Stimulated activated CD4-positive, alpha-beta T cell treated with anti-CD3 and anti-CD28 coated beads, Interleukin-4, amount 100 ng/mL, for 24 hours (primary cell): ENCODE results near the gene IRS2.

Experiments
- DNase-seq: peaks from one replicate; pipeline ENCODE4 v3.0.0-alpha.2; 2020

Gene IRS2

DNA sequence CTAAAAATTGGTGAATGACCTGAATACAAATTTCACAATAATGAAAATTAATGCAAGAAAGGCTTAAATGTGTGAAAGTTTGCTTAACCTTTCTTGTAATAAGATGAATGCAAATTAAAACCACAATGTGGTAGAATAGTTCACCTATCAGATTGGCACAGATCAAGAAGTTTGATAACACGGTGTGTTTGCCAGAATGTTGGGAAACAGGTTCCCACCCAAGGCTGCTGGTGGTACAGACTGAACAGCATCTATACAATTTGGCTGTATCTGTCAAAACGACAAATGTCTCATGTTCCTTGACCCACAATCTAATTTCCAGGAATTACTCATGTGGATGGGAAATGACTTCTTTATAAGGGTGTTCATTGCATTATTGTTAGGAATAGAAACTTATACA, 8.6 kb upstream of the IRS2 start:
- no peak for DNase-seq

DNA sequence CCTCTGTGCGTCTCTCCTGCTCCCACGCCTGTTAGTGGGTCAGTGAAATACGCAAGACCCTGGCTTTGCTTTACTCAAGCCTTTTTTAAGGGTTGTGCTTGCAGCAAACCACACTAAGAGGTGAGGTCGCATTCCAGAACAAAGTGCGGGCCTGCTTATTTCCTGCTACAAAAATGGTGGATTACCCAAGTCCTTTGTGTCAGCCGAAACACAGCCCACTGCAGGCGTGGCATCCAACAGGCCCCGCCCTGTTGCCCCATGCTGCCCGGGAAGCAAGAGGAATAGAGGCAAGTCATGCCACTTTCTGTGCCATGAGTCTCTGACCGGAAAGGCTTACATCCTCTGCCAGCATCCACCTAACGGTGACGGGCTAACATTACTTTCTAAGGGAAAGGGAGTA, 7.7 kb upstream of the IRS2 start:
- DNase-seq: no peak

DNA sequence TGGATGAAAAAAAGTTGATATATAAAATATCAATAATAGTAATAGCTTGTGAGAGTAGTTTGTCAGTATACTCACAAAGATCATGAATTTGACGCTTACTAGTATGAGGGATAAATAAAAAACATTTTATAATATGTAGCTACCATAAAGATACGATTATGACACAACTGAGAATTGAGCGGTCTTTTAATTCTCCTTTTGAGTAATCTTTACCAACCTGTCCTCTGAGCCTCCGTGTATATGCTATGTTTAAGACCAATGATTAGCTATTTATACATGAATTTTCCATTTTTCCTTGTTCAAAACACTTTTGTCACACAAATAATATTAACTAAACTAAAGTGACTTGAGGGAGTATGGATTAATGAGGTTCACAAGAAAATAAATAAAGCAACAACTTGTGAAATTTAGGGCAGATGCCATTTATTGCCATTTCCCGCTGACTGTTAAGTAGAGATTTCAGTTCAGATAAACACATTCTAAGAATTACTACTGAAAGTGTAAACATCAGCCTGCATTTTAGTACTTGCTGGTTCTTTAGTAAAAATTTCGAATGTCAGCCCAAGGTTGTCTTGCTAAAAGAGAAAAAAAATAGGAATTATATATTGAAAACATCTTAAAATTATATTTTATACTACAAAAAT, 6.2 kb upstream of the IRS2 start:
- no peak for DNase-seq

DNA sequence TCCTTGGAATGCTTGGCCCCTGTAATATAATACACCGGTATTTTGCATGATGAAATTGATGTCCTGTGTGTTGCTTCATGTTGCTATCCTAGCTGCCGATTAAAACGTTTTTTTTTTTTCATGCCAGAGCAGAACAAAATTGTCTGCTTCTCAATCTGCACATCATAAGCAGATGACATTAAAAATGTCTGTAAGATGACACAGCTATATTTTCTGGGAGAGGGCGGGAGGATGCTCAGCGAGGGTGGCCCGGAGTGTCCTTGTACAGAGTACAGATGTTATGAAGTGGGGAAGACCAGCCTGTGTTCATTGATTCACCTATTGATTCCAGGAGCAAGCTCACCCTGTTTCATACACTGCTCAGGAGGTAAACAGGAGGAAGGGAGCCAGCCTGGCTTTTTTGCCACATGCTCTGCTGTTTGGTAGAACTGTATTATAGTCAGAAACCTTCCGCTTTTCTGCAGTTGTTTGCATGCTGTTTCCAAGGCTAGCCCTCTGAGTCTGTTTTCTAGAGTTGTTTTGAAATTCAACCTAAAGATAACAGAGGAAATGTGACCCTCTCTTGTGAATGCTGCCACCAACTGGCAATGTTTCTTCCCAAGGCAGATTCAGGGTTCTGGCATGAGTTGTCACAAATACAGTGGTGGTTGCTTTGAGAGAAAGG, 4.7 kb upstream of the IRS2 start:
- no peak for DNase-seq

DNA sequence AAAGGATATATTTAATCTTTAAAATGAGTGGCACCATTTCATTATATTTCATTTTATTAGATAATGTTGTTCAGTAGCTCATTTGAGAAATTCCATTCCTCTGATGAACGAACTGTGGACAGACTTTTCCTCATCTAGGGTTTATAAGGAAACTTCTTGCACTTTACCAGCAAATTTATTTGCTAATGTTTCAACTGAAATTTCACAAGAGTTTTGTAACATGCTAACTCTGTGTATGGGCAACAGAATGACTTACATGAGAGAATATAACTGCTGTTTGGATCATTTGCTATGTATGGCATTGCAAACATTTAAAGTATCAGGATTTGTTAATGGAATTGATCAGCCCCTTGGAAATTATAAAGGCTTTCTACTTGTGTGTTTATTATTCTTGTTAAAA, 3.7 kb upstream of the IRS2 start:
- no peak for DNase-seq

DNA sequence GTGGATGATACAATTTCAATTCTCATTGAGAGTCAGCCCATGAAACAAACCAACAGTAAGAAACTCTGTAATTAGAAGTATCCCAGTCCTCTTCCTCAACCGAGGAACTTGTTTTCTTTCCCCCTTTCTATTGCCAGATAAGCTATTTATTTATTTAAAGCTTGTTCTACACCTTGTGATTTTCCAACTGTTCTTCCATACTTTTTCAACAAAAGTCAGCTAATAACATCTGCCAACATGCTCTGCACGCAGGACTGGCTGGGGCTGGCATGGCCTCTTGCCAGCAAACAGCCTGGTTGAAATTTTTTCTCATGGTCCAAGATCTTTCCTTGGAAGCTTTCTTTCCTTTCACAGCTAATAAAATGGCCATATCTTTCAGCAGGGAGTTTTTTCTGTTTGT, 2.9 kb upstream of the IRS2 start:
- DNase-seq: no peak

DNA sequence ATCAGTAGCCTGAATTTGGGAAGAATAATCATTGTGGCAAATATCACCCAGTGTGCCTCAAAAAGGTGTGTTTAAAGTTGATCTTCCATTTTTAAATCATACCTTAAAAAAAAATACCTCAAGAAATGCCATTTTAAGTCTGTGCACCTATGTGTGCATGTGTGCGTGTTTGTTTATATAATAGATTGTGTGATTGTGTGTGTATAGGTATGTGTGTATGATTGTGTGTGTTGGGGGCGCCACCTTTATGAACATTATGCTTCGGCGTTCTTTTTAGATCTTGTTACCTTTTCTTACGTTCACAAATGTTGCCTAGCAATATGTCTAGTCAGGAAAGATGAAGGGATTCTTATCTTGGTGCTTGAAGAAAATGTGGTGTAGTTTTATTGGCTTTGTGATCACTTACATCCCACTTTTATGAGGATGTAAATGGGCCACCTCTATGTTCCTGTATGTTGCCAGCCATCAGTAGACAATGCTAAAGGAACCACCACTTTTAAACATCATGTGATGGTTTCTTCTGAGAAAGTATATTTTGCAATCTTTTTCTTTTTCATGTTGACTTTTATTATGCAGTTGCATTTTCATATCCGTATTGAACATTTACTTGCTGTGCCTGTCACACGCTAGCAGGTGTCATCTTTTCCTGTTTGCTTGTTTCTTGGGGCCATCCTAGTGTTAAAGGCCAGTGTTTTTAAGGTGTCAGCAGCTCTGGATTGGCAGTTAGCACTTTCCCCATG, 2.2 kb upstream of the IRS2 start:
- DNase-seq: no peak

DNA sequence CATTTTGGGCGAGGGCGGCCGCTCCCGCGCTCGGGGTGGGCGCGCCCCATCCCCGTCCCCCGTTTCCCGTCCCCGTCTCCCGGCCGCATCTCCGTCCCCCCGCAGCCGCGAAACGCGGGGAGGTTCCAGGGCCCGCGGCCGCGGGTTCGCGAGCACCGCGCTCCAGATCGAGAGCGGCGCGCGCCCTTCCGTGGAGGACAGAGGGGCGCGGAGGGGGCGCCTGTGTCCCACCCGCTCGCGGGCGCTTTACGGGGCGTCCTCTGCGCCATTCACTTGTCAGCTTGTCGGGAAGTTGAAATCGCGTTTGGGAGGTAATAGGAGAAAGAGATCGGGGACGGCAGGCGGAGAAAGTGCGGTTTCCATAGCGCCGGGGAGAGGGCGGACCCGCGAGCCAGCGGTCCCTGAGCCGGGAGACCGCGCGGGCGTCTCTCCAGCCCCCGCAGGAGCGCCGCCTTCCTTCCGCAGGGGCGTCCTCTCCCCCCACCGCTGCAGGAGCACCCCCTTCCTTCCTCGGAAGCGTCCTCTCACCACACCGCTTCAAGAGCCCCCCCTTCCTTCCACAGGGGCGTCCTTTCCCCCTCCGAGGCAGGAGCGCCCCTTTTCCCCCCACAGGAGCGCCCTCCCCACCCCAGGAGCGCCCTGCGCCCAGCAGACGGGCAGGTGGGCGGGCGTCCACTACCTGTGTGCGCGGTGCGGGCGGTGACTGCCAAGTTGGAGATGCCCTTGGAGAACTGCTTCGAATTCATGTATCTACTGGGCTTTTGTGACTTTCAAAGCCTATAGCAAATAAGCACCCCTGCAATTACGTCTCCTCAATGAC, 962 bp upstream of the IRS2 start:
- DNase-seq: no peak

DNA sequence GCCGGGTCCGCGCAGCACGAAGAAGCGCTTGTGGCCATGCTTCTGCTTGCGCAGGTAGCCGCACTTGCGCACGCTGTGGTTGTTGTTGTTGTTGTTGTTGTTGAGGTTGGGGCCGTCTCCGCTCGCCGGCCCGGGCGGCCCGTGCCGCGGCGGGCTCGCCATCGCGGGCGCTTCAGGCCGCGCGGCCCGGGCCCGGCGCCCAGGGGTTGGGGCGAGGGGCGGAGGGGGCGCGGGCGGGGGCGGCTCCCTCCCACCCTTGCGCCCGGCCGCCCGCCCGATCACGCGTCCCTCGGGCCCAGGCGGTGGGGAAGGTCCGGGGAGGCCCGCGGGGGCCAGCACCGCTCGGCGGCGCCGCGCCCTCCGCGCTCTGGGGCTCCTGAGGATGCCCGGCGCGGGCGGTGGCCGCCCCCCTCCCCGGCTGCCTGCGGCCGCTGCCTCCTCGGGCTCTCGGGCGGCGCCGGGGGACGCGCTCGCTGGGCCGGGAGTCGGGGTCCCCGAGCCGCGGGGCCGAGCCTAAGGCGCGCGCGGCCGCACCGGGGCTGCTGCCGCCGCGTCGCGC, 412 bp downstream of the IRS2 start:
- no peak for DNase-seq

DNA sequence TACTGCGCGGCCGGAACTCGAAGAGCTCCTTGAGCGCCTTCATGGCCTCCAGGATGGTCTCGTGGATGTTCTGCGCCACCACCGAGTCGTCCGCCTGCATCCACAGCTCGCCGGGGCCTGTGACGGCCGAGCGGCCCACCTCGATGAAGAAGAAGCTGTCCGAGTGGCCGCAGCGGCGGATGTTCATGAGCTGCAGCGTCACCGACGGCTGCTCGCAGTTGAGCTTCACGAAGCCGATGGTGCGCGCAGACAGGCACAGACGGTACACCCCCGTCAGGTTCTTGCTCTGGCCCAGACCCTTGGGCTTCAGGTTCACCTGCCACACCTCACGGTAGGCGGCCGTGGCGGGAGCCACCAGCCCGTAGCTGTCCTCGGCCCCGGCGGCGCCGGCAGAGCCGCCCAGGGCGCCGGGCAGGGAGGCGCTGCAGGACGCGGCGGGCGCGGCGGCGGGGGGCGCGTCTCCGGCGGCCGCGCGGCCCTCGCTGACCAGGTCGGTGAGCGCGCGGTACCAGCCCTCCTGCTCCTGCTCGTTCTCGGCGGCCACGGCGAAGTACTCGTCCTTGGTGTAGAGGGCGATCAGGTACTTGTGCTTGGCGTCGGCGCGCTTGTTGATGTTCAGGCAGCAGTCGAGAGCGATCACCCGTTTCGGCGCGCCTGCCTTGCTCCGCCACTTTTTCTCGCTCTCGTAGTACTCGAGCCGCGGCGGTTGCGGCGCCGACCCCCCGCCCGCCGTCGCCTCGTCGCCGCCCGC, 1.1 kb downstream of the IRS2 start:
- DNase-seq: peak; percentile 47

DNA sequence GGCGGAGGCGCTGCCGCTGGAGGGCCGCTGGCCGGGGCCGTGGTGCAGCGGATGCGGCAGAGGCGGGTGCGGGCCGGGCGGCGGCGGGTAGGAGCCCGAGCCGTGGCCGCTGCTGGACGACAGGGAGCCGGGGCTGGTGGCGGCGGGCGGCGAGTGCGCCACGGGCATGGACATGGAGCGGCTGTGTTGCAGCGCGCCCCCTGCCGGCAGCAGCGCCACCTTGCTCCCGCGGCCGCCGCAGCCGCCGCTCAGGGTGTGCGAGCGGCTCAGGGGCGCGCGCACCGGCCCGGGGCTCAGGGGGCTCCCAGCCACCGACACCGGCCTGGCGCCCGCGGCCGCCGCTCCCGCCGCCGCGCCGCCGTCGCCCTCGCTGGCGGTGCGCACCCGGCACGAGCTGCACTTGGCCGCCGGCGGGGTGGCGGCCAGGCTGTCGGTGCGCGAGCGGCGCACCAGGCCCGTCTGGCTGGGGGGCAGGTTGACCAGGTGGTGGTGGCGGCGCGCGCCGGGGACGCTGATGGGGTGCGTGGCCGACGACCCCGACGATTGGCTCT, 1.7 kb downstream of the IRS2 start:
- peak; percentile 71 for DNase-seq

DNA sequence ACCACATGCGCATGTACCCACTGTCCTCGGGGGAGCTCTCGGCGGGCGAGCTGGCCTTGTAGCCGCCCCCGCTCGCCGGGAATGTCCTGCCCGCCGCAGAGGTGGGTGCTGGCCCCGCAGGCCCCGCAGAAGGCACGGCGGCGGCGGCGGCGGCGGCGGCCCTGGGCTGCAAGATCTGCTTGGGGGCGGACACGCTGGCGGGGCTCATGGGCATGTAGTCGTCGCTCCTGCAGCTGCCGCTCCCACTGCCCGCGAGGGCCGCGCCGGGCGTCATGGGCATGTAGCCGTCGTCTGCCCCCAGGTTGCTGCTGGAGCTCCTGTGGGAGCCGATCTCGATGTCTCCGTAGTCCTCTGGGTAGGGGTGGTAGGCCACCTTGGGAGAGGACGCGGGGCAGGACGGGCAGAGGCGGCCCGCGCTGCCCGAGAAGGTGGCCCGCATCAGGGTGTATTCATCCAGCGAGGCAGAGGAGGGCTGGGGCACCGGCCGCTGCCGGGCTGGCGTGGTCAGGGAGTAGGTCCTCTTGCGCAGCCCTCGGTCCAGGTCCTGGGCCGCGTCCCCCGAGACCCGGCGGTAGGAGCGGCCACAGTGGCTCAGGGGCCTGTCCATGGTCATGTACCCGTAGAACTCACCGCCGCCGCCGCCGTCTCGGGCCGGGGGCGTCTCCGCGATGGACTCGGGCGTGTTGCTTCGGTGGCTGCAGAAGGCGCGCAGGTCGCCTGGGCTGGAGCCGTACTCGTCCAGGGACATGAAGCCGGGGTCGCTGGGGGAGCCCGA, 2.4 kb downstream of the IRS2 start:
- DNase-seq: no peak

DNA sequence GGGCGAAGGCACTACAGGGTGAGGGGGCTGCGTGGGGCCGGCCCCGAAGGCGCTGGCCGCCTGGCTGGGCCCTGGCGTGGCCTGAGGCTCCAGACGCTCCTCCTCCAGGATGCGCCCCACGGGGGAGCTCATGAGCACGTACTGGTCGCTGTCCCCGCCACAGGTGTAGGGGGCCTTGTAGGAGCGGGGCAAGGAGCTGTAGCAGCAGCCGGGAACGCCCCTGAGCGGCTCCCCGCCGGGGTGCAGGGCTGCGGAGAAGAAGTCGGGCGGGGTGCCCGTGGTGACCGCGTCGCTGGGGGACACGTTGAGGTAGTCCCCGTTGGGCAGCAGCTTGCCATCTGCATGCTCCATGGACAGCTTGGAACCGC, 3.0 kb downstream of the IRS2 start:
- no peak for DNase-seq

DNA sequence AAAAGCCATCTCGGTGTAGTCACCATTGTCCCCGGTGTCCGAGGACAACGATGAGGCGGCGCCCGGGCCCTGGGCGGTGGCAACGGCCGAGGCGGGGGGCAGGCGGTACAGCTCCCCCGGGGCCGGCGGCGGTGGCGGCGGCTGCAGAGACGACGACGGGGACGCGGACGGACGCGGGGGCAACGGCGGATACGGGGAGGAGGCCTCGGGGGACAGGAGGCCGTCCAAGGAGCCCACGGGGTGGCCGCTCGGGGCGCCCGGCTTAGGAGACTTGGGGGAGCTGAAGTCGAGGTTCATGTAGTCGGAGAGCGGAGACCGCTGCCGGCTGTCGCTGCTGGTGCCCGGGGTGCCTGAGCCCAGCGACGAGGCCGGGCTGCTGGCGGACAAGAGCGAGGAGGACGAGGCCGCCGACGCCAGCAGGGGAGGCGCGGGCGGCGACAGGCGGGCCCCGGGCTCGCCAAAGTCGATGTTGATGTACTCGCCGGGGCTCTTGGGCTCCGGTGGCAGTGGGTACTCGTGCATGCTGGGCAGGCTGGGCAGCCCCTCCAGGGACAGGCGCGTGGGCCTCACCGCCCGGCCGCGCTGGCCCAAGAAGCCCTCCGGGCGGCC, 3.5 kb downstream of the IRS2 start:
- no peak for DNase-seq

DNA sequence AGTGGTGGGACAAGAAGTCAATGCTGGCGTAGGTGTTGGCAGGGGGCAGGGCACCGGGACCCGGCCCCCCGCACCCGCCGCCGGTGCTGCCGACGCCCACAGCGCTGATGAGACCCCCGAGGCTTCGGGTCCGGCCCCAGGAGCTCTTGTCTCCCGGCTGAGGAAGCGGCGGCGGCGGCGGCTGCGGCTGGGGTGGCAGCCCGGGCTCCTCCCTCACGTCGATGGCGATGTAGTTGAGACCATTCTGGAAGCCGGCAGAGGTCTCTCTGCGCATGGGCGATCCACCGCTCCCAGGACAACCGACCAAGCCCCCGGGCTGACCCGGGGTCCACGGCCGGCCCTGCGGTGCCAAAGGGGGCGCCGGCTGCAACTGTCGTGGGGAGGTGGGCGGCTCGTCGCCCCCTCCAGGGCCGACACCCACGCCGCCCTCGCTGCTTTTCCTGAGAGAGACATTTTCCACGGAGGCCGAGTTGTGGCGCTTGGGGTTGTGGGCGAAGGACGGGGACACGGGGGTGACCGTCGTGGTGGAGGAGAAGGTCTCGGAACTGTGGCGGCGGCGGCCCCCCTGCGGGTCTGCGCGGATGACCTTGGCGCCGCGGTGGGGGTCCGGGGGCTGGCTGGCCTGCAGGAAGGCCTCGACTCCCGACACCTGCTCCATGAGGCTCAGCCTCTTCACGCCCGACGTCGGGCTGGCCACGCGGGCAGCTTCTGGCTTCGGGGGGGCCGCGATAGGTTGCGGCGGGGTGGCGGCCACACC, 4.1 kb downstream of the IRS2 start:
- no peak for DNase-seq

DNA sequence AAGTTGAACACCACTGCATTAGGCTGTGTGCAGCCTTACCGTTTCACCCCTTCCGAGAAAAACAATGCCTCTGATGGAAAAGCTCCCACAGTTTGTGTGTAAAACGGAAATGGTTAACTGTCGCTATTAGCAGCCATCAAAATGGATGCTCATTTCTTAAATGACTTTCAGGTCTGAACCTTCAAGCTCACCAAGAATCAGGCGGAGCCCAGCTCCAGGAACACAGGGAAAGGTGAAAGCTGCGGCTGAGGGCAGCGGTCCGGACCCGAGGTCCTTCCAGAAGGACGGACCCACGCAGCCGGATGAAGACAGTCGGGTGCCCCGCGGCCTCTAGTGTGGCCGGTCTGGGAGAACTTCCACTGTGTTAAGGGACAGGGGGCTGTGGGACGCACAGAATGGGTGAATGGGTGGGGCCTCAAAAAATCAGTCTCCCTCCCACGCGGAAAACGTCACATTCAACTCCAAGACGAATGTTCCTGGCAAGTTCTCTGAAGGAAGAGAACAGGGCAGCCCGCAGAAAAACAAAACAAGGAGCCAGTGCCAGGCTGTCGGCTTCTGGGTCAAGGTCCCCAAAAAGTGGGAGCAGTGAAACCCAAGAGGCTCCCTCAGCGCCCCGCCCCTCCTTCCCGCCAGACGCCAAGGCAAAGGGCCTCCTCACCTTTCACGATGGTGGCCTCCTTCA, 4.9 kb downstream of the IRS2 start:
- DNase-seq: no peak

DNA sequence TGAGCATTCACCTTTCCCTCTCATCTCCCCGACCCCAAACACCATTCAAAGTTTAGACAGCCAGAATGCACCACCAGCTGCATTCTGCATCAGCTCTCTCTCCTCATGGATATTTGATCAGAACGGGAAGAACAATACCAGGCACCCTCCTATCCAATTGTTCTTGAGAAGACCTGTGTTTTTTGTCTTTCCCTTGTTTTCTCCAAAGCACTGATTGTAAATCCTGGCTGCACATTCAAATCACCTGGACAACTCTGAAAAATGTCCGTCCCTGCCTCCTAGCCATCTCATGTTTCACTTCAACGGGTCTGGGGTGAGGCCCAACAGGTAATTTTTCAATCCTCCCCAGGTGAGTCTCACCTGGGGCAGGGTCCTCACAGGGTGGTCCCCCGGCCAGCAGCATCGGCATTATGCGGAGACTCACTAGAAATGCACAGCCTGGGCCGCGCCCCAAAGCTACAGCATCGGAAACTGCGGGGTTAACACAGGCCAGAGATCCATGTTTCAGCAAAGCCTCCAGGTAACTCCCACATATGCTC, 5.5 kb downstream of the IRS2 start:
- DNase-seq: no peak

DNA sequence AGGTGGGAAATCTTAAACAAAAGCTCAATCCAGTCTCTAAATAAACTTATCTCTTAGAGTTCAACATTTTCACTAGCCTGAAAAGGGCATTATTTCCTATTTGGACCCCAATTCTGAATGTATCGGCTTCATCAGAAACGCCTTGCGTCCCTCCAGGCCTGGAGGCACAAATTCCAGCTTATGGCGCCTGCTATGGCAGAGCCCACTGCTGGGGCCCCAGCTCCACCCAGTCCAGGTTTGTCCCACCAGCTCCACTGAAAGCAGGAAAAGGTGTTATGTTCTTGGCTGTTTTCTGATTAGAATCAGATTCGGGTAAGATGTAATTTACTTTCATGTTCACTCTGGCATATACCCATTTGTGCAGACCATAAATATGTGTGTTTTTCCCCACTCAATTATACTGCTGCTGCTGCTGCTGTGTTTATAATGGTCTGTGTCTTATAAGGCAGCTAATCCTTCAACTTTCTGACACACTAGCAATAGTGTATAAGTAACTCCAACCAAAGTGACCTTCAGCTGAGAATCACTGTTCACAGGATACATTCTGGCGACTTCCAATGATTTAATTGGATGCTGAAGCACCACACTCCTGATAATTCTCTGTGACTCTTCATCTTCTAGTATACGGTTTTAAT, 6.4 kb downstream of the IRS2 start:
- no peak for DNase-seq

DNA sequence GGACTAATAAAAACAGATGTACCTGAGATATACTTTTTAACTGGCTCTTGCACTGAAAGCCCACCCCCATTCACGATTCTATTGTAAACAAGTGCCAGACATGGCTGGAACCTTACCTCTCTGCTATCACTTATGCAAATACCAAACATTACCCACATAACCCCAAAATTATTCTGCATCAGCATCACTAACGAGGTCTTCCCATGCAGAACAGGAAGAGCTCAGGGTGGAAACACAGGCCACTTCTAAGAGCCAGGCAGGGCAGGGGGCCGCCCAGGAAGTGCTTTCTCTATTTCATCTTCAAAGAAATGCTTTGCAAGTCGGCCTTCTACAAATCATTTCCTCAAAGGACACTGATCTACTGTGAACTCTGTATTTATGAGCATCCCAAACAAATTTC, 7.3 kb downstream of the IRS2 start:
- DNase-seq: peak; percentile 53
